Activated naive CD8-positive, alpha-beta T cell treated with anti-CD3 and anti-CD28 coated beads, Interleukin-2, amount 10 ng/mL, durations not matched to agents 7 days and 5 days (primary cell): ENCODE results near the gene GPR137. TPM values are rescaled to one million over a fixed set of nuclear protein-coding genes. Genes with fewer than 3 reads are reported as not detected.

Source experiments
- ATAC-seq: fragments of 150-1000 bp; cut with Tn5 transposase; one replicate; pipeline ENCODE4 v1.10.0; 2021; ENCODE audit warnings: low read depth, moderate library complexity
- POLR2A ChIA-PET: fragments of 350-600 bp; sonication (Branson Sonifier 250); formaldehyde crosslinking; loops from one replicate; lab custom pipeline; 2021; ENCODE audit warnings: antibody characterized with exemption; lab: Charles Lee
- DNase-seq: peaks from one replicate; pipeline ENCODE4 v3.0.0; 2021
- H3K27ac Mint-ChIP-seq: one replicate; pipeline ENCODE4 v1.8.0; 2022; ENCODE audit warnings: mild to moderate bottlenecking, mixed read lengths
- H3K27me3 Mint-ChIP-seq: one replicate; pipeline ENCODE4 v1.8.0; 2022; ENCODE audit warnings: mild to moderate bottlenecking, moderate library complexity, mixed read lengths
- H3K36me3 Mint-ChIP-seq: one replicate; pipeline ENCODE4 v1.8.0; 2021; ENCODE audit warnings: mild to moderate bottlenecking, mixed read lengths
- H3K4me1 Mint-ChIP-seq: one replicate; pipeline ENCODE4 v1.8.0; 2021; ENCODE audit warnings: mixed read lengths
- H3K4me3 Mint-ChIP-seq: one replicate; pipeline ENCODE4 v1.8.0; 2022; ENCODE audit warnings: mild to moderate bottlenecking, moderate library complexity, mixed read lengths
- H3K9me3 Mint-ChIP-seq: one replicate; pipeline ENCODE4 v1.8.0; 2021; ENCODE audit warnings: mixed read lengths
- total RNA-seq, 2 experiments: library from RNA; stranded (reverse); gene quantifications; one replicate each; pipeline ENCODE4 v1.2.3, GENCODE V29; 2021

Gene GPR137, protein sequence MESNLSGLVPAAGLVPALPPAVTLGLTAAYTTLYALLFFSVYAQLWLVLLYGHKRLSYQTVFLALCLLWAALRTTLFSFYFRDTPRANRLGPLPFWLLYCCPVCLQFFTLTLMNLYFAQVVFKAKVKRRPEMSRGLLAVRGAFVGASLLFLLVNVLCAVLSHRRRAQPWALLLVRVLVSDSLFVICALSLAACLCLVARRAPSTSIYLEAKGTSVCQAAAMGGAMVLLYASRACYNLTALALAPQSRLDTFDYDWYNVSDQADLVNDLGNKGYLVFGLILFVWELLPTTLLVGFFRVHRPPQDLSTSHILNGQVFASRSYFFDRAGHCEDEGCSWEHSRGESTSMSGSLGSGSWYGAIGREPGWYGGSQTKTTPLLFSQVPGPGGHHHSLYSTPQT
- total RNA-seq = 10 to 100 TPM; 31.3 to 32.7 TPM

DNA sequence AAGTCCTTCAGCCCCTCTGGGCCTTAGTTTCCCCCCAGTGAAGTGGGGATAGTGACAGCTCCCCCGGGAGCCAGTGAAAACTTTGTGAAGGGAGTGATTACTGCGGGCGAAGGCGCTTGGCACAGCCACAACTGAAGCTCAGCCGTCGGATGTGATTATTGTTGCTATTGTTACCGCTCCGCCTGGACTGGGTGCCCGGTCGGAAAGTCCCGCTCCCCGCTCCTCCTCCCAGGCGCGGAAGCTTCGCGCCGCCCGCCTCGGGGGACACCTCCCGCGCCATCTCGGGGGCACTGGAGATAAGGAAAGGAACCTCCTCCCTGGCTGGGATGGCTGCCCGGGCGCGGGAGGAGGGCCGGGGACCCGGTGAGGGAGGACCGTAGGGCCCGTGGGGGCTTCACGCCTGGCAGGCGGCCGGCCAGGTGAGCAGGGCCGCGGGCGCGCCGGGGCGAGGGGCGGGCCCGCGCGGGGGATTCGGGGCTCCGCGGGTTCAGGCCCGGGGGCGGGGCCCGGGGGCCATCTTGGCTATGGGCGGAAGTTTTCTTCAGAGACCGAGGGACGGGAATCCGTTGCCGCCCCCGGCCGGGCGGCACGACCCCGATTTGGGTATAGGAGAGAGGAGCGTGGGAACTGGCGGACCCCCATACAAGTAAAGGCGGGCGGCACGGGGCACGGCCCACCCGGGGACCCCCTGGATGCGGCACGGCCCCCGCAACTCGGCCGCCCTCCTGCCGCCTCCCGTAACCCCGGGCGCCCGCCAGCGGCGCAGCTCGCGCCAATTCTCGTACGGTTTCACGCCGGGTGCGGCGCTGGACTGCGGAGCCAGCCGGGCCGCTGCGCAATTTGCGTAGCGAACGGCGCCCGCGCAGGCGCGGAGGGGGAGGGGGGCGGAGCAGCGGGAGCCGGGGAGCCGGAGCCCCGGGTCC, at the start of gene GPR137:
Gene GPR137 (plus strand): TSS at position 887 of the 923 bp plus-strand sequence. CDS start 677 bp downstream, outside the sequence.
- Mint-ChIP-seq H3K36me3 (peaks cover 9% of the 10 kb centered on the region), H3K27me3 (peaks cover 5% of the 10 kb centered on the region), H3K4me3 (peak within 1 kb of the TSS; percentile 85), H3K27ac (peak within 1 kb of the TSS; percentile 86), H3K4me1 (peaks cover 8% of the 10 kb centered on the region), H3K9me3 (no peaks in the 10 kb centered on the region)
- POLR2A ChIA-PET = interaction anchor here (0.6 to 4.5 kb wide), 12 partner anchors 10 to 100 kb away, joined by 3 to 72 read pairs (median 6); partner anchors contain the start of genes ESRRA, FERMT3, FKBP2 and PPP1R14B
- DNase-seq (peak; percentile 99), ATAC-seq (peak; percentile 63)

DNA sequence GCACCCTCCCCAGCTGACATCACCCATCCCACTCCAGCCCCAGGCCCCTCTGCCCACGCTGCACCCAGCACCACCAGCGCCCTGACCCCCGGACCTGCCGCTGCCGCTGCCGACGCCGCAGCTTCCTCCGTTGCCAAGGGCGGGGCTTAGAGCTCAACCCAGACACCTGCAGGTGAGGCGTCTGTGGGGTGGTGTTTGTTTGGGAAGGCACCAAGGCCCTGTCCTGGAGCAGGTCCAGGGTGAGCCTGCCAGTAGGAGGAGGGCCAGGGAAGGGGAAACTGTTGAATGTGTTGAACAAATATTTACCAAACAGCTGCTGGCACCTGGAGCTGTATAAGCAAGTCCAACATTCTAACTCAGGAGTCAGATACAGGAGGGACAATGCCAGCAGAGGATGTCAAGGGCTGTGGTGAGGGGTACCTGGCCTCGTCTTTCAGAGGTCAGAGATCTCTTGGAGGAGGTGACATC, 48.1 kb upstream of the GPR137 start:
- ATAC-seq (no peak), DNase-seq (no peak)
- Mint-ChIP-seq H3K27me3 (no peaks in the 10 kb centered on the region), H3K27ac (peak overlapping the region; percentile 32), H3K36me3 (peaks cover 17% of the 10 kb centered on the region), H3K4me1 (peaks cover 28% of the 10 kb centered on the region), H3K4me3 (no peak overlapping the region), H3K9me3 (no peaks in the 10 kb centered on the region)
- POLR2A ChIA-PET = interaction anchor here (3.5 to 26.2 kb wide), 2 partner anchors 11 to 28 kb away, joined by 11 to 419 read pairs; partner anchors contain the start of genes FERMT3, NUDT22 and TRPT1

DNA sequence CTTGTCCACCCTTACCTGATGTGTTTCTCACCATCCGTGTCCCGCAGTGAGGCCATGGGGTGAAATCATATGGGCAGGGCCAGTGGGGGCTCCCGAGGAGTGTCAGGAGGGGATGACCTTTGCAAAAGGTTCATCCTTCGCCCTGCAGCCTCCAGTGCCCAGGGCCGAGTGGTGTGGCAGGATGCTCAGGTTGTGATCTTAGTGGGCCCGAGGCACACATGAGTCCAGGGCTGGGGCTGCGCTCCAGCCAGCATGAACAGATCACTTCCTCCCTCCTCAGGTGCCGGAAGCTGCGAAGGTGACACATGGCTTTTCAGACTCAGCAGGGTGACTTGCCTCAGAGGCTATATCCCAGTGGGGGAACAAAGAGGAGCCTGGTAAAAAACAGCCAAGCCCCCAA, 47.6 kb upstream of the GPR137 start:
- Mint-ChIP-seq H3K27ac (peak overlapping the region; percentile 61), H3K4me1 (peaks cover 27% of the 10 kb centered on the region), H3K9me3 (no peaks in the 10 kb centered on the region), H3K36me3 (peaks cover 18% of the 10 kb centered on the region), H3K4me3 (no peak overlapping the region), H3K27me3 (no peaks in the 10 kb centered on the region)
- DNase-seq (no peak), ATAC-seq (no peak)
- POLR2A ChIA-PET = interaction anchor here (0.6 to 26.2 kb wide), 4 partner anchors 8 to 1526 kb away, joined by 3 to 419 read pairs (median 3); partner anchors contain the start of genes DNAJC4 and FERMT3

DNA sequence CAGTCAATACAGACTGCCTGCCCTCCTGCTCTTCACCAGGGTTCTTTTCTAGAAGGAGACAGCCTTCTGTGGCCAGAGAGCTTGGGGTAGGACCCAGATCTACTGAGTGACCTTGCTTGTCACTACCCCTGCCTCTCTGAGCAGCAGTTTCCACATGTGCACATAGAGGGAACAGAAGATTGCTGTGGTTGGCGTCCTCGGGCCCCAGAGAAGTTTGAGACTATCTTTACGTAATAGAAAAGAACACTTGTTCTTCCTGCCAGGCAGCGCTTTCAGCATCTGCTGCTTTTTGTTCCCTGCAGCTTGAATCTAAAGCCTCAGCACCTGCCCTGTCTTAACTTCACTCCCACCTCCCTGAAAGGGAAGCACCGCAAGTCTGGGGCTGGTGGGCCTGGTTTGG, 46.6 kb upstream of the GPR137 start:
- peaks cover 27% of the 10 kb centered on the region for H3K4me1 Mint-ChIP-seq
- POLR2A ChIA-PET = interaction anchor here (0.7 to 26.2 kb wide), 5 partner anchors 8 to 30 kb away, joined by 3 to 419 read pairs (median 4); partner anchors contain the start of genes DNAJC4 and FERMT3

DNA sequence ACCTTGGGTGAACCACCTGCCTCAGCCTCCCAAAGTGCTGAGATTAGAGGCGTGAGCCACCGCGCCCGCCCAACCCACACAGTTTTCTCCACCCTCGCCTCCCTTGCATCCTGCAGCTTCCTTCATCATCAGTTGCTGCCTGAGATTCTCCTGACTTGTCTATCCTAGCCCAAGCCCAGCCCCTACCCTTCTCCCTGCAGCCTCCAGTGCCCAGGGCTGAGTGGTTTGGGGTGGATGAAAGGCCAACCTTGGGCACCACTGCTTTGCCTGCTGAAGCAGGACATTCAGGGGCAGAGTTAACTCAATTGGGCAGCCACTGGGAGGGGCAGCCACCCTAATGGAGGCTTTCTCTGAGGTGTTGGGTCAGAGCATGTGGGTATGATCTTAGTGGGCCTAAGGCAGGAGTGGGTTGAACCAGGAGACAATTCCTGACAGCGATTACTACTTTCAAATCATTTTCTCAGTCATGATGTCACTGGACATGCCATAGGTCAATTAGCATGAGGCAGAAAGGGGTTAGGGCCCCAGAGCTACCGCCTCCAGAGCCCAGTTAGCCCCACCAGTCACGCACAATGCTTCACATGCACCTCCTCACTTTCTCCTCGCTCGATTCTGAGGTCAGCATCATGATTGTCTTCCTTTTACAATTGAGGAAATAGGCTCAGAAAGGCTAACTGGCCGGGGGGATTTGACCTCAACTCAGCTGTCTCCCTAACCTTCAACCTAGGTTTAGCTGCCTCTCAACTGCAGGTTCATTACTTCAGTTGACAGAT, 45.8 kb upstream of the GPR137 start:
- DNase-seq = no peak
- Mint-ChIP-seq H3K4me1 (peaks cover 27% of the 10 kb centered on the region), H3K27ac (peak overlapping the region; percentile 98)

More for the DNA sequence above, 46.6 kb upstream of the GPR137 start:
- peaks cover 21% of the 10 kb centered on the region for H3K36me3 Mint-ChIP-seq
- H3K27ac Mint-ChIP-seq = peak overlapping the region; percentile 98
- no peaks in the 10 kb centered on the region for H3K27me3 Mint-ChIP-seq
- peak overlapping the region; percentile 19 for H3K4me3 Mint-ChIP-seq
- ATAC-seq = no peak
- no peaks in the 10 kb centered on the region for H3K9me3 Mint-ChIP-seq
- DNase-seq = no peak

DNA sequence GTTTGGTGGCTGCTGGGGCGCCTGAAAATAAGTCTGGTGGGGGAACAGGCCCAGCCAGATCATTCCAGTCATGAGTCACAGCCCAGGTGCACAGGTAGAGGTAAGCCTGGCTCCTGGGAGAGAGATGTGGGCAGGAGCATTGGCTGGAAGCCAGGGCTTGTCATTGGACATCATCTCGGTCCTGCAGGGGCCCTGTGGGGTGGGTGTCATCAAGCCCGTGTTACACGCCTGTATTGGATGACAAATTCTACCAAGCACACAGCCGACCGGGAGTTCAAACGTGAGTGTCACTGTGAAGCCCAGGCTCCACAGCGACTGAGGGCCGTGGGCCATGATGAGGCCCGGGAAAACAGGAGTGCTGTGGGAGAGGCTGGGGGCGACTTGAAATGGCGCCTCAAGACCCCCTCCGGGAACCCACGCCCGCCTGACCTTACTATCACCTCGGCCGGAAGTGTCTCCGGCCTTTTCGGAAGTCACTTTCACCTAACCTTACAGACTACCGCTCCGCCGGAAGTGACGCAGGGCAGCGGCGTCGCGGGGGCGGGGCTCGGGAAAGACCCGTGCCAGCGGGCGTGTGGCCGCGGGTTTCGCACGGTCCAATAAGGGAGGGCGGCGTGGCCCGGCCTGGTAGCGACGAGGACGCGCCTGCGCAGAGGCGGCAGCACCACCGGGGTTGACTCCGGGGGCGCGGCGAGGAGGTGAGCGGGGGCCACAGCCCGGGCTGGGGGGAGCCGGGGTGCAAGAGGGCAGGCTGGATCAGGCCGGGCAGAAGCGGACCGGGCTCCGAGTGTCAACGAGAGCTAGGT, 45.0 kb upstream of the GPR137 start, which contains the start of gene FKBP2:
Gene FKBP2 (plus strand): TSS at position 661 of the 806 bp plus-strand sequence. CDS start 1,293 bp downstream, outside the sequence.
- POLR2A ChIA-PET = interaction anchor here (0.7 to 26.2 kb wide), 18 partner anchors 9 to 118 kb away, joined by 3 to 419 read pairs (median 5); partner anchors contain the start of genes BAD, DNAJC4, ESRRA and FERMT3
- Mint-ChIP-seq H3K36me3 (peaks cover 18% of the 10 kb centered on the region), H3K4me1 (peaks cover 24% of the 10 kb centered on the region), H3K4me3 (peak within 1 kb of the TSS; percentile 96), H3K27me3 (no peaks in the 10 kb centered on the region), H3K27ac (peak within 1 kb of the TSS; percentile 98), H3K9me3 (no peaks in the 10 kb centered on the region)
- DNase-seq (peak; percentile 99), ATAC-seq (peak; percentile 75)

More for the DNA sequence above, 45.8 kb upstream of the GPR137 start:
- peak overlapping the region; percentile 96 for H3K4me3 Mint-ChIP-seq
- H3K36me3 Mint-ChIP-seq = peaks cover 21% of the 10 kb centered on the region
- no peak for ATAC-seq
- POLR2A ChIA-PET = interaction anchor here (0.8 to 26.2 kb wide), 6 partner anchors 8 to 54 kb away, joined by 3 to 419 read pairs (median 6); partner anchors contain the start of genes FERMT3, GPR137, NUDT22 and STIP1
- H3K27me3 Mint-ChIP-seq = no peaks in the 10 kb centered on the region
- H3K9me3 Mint-ChIP-seq = no peaks in the 10 kb centered on the region

DNA sequence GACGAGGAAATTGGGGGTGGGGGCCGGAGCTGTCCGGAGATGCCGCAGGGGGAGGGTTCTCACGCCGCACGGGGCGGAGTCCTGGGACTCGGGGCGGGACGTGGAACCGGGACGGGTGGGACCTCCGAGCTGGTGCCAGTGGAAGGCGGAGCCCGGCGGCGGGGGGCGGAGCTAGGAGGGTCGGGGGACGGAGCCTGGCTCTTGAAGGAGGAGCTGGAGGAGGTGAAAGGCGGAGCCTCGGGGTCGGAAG, 44.5 kb upstream of the GPR137 start:
- no peaks in the 10 kb centered on the region for H3K9me3 Mint-ChIP-seq
- H3K27me3 Mint-ChIP-seq = no peaks in the 10 kb centered on the region
- DNase-seq = peak; percentile 100
- H3K27ac Mint-ChIP-seq = peak overlapping the region; percentile 98
- peak overlapping the region; percentile 96 for H3K4me3 Mint-ChIP-seq
- peaks cover 18% of the 10 kb centered on the region for H3K36me3 Mint-ChIP-seq
- peaks cover 24% of the 10 kb centered on the region for H3K4me1 Mint-ChIP-seq
- peak; percentile 75 for ATAC-seq
- POLR2A ChIA-PET = interaction anchor here (0.7 to 7.1 kb wide), 14 partner anchors 9 to 118 kb away, joined by 3 to 106 read pairs (median 5); partner anchors contain the start of genes BAD, DNAJC4, ESRRA and FERMT3

DNA sequence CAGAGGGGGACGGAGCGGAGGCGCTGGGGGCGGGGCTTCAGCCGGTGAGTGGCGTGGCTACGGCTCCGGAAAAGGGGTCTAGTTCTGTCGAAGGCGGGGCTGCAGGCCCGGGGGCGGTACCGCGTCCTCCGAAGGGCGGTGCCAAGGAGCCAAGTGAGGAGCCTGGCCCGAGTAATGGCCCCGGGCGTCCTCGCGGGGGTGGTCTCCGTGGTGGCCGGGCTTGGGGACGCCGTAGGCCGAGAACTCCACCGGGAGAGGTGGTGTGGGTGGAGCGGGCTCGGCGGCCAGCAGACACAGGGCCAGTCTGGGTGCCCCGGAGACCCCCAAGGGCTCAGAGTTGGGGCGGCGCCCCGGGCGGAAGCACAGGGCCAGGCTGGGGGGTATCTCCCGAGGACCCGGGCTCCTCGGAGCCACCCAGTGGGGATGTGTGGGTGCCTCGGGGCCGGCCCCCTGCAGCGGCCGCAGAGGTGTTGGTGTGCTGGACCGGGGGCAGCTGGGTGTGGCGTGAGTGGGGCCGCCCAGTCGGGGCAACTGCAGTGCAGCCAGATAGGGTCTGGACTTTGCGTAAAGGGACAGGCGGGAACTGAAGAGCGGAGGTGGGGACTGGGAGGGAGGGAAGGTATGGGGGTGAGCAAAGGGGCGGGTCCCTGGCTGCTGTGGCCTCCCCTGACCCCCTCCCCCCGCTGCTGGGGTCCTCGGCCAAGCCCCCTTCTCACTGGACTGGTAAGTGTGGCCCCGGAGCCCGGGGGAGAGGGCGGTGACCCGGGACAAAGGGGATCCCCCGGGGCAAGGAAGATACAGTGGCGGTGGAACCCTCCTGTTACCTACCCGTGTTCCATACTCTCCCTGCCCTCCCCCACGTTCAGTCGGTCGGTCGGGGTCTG, 43.9 kb upstream of the GPR137 start:
- Mint-ChIP-seq H3K36me3 (peaks cover 18% of the 10 kb centered on the region), H3K27me3 (no peaks in the 10 kb centered on the region), H3K4me3 (peak overlapping the region; percentile 96), H3K4me1 (peaks cover 24% of the 10 kb centered on the region), H3K9me3 (no peaks in the 10 kb centered on the region), H3K27ac (peak overlapping the region; percentile 98)
- POLR2A ChIA-PET = interaction anchor here (0.7 to 7.1 kb wide), 15 partner anchors 9 to 117 kb away, joined by 3 to 106 read pairs (median 5); partner anchors contain the start of genes BAD, DNAJC4, ESRRA and FERMT3
- ATAC-seq (peak; percentile 66), DNase-seq (no peak)

DNA sequence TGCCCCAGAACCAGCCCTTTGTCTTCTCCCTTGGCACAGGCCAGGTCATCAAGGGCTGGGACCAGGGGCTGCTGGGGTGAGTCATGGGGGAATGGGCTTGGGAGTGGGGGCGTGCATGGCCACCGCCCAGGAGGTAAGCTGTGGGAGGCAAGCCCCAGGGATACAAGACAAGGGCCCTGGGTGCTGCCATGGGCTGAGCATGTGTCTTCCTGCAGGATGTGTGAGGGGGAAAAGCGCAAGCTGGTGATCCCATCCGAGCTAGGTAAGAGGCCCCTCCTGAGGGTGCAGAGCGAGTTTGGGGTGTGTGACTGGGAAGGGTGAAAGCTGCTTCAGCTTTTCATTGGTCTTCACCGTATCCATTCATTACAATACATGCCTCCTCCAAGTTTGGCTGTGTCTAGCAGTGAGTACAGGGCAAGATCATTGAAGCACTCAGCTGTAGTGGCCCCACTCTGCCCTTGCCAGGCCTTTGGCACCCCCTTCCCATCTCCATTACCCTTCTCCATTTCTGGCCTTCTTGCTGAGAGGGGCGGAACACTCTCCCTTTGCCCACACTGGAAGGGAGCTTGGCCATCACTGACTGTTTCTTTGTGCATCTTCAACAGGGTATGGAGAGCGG, 42.3 kb upstream of the GPR137 start:
- Mint-ChIP-seq H3K27me3 (no peaks in the 10 kb centered on the region), H3K4me1 (peaks cover 27% of the 10 kb centered on the region), H3K36me3 (peaks cover 12% of the 10 kb centered on the region), H3K27ac (peak overlapping the region; percentile 81), H3K9me3 (no peaks in the 10 kb centered on the region), H3K4me3 (peak overlapping the region; percentile 96)
- POLR2A ChIA-PET = interaction anchor here (0.6 to 7.1 kb wide), 8 partner anchors 11 to 61 kb away, joined by 3 to 106 read pairs (median 11); partner anchors contain the start of genes ESRRA, FERMT3, NUDT22 and TRPT1
- no peak for DNase-seq
- no peak for ATAC-seq

DNA sequence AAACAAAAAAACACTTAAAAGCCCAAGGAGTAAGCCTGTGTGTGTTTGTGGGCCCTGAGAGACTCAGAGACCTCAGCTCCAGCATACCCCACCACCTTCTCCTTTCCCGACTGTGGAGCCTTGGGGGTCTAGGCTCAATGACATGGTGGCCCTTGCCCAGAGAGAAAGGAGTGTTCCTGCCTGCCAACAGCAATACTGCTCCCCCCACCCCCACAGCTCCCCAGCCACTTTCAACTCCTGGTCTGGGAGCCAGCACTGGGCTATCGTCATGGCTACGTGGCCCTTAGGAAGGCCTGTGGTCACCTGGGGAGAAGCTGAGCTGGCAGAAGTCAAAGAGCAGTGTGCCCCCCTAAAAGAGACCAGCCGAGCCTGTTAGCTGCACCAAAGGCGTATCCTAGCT, 41.5 kb upstream of the GPR137 start:
- Mint-ChIP-seq H3K27me3 (no peaks in the 10 kb centered on the region), H3K27ac (peak overlapping the region; percentile 34), H3K36me3 (peaks cover 8% of the 10 kb centered on the region), H3K4me3 (peak overlapping the region; percentile 5), H3K4me1 (peaks cover 27% of the 10 kb centered on the region), H3K9me3 (no peaks in the 10 kb centered on the region)
- no peak for ATAC-seq
- DNase-seq = no peak
- POLR2A ChIA-PET = interaction anchor here (0.6 to 7.1 kb wide), 8 partner anchors 11 to 60 kb away, joined by 3 to 106 read pairs (median 14); partner anchors contain the start of genes BAD, ESRRA, FERMT3 and GPR137
